NK-92 treated with Interleukin-12 subunit alpha and Interleukin-12 subunit beta, amount 100 ng/mL, for 24 hours (cell line): ENCODE data around the gene PBXIP1.
"Not testable (repeated sequence)": the region's sequence is repeated elsewhere in the genome, so short reads cannot be mapped to it uniquely, and the experiment has no call there.

Experiments used
- DNase-seq: peaks from one replicate; lab custom pipeline; 2025; lab: John Stamatoyannopoulos, UW

PBXIP1 gene

DNA sequence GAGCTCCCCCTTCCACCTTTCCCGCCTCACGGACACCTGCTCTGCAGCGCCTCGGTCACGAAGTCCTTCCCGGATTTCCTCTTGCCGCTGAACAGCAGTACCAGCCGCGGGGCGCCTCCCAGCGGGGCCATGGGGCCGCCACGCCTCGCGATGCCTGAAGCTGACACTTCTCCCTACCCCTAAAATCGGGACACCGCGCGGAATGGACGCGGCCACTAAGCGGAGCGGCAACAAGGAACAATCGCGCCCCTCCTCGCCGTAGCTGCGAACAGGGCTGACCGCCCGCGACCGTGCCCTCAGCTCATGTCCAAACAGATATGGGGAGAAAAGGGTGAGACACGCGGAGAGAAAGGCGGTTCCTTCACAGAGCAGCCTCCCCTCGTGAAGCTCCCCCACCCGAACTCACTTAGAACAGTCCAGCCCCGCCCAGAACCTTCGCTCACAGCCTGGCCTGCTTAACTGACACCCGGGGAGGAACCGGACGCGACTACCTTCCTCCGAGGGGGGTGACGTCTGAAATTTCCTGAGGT is 19.3 kb downstream of the PBXIP1 start, which contains the start of gene PMVK:
Gene PMVK, minus strand, starts transcription at position 165 of the 530 bp plus-strand sequence. Its CDS starts 34 bp downstream, at position 131.
- peak; percentile 93 for DNase-seq

DNA sequence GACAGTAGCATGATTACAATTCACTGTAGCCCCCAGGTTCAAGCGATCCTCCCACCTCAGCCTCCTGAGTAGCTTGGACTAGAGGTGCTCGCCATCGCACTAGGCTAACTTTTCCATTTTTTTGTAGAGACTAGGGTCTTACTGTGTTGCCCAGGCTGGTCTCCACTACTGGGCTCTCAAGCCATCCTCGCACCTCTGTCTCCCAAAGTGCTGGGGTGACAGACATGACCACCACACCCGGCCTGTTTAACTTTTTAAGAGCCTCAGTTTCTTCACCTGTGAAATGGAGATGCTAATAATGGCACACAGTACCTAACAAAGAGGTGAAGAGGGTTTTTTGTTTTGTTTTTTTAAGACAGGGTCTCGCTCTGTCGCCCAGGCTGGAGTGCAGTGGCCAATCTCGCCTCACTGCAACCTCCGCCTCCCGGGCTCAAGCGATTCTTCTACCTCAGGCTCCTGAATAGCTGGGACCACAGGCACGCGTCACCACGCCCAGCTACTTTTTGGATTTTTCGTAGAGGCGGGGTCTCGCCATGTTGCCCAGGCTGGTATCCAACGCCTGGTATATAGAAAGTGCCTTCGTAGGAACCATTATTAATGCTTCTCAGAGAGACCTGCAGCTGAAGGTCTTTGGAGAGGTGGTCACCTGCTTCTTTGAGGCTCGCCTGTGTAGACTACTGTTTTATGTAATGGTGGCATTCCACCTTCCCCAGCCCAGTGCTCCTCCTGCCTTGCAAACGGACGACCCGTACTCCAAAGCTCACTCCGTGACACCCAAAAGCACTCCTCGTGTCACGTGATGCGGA is 19.9 kb downstream of the PBXIP1 start:
- DNase-seq = no peak

DNA sequence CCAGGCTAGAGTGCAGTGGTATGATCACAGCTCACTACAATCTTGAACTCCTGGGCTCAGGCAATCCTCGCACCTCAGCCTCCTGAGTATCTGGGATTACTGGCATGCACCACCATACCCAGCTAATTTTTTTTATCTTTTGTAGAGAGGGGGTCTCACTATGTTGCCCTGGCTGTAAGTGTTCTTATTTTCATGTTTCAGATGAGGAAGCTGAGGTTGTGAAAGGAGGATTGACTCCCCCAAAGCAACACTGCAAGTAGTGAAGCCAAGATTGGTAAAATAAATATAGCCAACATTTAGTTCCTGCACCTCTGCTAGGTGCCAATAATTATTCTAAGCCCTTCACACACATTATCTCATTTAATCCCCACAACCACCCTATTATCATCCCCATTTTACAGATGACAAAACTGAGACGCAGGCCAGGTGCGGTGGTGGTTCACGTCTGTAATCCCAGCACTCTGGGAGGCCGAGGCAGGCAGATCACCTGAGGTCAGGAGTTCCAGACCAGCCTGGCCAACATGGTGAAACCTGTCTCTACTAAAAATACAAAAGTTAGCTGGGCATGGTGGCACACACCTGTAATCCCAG is 21.4 kb downstream of the PBXIP1 start:
- DNase-seq = no peak

DNA sequence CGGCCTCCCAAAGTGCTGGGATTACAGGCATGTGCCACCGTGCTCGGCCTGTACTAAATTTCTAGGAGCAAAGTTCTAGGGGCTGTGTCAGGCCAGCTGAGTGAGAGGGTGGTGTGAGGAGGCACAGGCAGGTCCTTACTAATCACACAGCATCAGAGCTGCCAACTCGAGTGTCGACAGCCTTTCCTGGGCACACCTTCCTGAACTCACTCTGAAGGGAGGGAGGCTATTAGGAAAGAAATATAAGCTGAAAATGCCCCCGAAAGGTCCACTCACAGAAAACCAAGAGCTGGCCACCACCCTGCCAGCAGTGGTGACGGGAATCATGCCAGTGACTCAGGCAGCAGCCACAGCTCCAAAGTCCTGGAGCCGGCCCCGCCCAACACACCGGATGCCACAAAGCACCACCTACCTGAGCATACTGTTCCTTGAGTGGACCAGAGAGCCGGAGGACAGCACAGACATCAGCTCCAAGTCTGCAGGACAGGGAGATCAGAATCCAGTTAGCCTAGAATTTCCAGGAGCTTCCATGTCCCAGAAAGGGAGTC is 23.9 kb downstream of the PBXIP1 start:
- DNase-seq = no peak

DNA sequence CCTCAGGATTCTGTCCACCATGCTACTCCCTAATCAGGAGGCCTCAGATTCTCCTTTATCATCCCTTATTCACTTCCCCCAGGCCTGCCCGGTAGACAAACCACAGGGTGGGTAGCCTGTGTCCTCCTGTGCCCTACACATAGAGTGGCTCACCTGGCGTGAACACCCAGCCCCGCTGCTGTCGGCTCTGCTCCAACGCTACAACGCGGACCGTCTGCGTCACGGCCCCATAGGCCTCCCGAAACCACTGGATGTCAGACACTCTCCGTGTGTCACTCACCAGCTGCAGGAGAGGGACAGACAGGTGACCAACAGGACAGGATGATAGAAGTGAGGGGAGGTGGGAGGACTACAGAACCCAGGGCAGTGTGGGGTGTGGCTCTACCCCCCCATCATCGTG is 29.7 kb downstream of the PBXIP1 start:
- DNase-seq = no peak

DNA sequence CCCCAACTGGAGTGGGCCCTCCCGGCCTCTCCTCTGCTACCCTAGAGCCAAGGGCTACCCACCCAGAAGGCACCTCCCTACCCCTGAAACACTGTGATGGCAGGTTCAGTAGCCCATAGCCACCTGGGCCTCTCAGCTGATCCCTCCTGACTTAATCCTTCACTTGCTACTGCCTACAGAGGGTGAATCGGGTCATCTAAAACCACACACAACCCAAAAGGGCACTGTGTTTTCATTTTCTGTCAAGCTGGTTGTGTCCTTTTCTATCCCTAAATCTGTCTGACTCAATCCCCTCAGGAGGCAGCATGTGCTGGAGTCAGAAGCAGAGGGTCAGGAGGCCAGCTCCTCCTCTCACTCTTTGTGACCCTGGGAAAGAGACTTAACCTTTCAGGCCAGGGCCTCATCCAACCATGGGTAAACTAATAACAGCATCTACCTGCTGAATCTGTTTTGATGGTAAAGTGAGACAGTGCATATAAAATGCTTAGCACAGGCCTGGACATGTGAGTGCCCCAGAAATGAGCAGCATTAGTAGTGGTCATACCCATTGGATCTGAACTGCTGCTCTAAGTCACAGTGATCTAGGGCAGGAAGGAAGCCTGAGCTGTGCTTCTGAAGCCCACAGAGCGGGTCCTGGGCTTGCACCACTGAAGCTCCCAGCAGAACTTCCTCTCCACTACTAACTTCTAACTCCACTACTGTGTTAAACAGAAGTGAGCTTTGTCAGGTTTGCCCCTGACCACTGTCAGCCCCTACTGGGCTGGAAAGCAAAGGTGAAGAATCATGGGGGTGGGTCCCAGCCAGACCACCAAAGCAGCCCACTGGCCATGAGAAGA is 30.3 kb downstream of the PBXIP1 start:
- DNase-seq = no peak

DNA sequence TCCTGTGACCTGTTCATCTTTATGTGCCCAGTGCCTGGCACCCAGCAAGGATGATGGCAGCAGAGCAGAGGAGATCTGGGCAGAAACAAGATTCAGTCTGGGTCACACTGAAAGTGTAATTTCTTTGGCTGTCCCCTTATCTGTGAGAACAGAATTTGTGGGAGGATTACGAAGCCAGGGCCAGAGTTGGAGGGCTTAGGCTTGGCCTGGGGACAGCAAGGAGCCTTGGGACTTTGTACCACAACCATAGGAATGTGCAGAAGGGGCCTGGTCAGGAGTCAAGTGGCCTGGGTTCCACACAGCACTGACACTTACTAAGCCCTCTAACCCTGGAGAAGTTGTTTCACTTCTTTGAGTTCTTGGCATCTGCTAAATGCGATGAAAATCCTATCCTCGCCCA is 32.2 kb downstream of the PBXIP1 start:
- no peak for DNase-seq

DNA sequence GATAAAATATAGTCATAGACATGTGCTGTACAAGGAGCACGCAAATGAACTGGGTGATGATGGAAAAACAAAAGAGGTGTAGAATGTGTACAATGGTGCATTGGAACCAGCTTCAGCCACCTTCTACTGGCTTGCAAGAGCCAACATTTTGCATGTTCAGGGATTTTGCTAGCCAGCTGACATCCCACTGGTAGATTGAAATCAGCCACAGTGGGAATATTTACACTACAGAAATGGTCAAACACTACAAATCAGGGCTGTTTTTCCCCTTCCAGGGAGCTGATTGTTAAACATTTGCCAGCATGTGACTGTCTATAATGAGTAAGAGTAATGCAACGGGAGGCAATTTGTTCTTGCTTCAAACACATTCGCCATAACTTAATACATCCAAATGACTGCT is 42.6 kb downstream of the PBXIP1 start:
- no peak for DNase-seq

DNA sequence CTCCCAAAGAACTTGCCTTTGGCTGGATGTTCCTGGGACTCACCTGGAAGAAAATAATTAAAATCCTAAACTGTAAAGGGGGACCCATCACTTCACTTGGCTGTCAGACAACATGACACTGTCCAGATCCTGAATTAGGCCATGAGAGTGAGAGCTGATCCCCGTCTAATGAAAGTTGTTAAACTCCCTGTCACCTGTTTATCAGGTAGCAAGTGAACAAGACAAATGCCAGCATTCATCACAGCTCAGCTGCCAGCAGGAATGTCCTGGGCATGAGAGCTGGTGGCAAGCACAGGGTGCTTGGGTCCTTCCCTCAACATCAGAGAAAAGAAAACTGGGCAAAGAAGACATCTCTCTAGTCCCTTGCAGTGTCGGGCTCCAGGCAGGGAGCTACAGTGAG is 43.1 kb downstream of the PBXIP1 start:
- DNase-seq = no peak

DNA sequence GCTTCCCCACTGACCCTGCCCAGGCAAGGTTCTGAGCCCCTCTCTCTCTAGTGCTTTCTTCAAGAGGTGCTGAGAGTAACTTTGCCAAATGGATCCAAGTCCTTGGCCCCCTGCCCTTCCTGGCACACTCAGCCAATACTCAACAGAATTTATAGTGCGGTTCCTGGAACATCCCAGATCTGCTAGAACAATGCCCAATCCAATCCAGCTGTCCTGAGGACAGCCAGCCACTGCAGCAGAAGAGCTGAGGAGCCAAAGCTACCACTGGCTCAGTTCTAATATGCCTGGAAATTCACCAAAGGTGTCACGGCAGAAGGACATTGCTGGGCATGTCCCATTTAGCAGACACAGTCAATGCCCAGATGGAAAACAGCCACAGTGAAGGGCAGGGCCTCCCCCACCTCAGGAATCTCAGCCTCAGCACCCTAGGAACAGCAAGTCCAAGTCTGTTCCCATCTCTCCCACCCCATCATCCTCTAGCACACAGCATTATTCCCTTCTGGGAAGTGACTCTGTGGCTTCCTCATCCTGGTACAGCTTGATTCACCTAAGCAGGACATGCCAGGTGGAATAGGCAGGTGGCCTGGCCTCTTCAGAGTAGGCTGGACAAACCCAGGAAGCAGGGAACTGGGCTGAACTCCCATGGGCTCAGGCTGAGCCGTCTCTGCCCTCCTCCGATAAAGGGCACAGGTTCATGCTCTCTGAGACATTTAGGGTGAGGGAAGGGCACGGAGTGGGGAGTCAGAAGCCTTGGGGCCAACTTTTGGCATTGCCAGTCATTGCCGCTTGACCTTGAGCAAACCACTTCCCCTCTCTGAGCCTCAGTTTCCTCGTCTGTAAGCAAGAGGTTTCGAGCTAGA is 44.0 kb downstream of the PBXIP1 start:
- no peak for DNase-seq

DNA sequence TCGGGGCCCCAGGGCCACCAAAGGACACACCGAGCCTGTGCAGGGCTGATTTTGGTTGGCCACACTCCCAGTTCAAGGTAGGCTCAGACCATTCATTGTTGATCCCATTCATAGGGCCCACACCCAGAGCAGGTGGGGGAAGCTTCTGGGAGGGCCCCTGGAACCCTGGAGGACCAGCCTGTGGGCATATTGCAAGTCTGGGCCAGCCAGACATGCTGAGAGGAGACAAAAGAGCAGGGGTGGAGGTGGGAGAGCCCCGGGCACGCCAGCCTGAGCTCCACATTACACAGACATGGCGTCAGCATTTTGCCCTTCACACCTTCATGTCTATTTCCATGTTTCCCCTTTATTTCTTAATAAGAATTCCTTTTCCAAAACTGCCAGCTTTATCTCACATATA is 45.0 kb downstream of the PBXIP1 start:
- no peak for DNase-seq

DNA sequence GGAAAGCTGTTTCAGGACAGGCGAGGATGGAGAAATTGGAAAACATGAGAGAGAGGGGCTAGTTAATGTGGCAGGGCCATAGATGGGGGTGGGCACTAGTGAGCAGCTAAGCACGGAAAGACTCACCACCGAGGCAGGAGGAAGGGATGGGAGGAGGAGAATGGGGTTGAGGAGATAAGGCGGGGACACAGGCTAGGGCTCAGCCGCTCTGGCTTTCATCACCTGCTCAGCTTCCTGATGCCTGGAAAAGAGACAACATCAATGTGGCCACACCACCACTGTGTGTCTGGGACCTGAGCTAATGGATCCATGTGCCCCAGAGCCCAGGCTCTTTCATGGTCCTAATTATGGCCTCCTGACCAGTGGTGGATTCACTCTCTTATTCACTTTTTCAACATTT is 47.0 kb downstream of the PBXIP1 start:
- no peak for DNase-seq

DNA sequence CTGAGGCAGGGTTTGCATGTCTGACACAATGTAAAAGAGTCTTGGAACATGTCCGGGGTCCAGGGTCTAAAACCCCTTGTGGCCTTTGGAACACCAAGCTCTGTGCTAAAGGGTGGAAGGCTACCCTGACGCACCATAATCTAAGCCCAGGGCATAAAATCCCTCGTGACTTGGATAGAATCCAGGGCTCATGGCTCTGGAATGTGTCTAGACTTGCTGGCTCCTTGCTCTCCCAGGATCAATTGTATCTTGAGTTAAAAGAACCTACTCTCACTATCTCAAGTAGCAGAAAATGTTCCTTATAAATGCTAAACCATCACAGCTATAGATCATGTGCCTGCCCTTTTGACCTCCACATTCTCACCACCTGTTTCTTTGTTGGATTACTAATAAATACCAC is 47.8 kb downstream of the PBXIP1 start:
- not testable (repeated sequence) for DNase-seq

DNA sequence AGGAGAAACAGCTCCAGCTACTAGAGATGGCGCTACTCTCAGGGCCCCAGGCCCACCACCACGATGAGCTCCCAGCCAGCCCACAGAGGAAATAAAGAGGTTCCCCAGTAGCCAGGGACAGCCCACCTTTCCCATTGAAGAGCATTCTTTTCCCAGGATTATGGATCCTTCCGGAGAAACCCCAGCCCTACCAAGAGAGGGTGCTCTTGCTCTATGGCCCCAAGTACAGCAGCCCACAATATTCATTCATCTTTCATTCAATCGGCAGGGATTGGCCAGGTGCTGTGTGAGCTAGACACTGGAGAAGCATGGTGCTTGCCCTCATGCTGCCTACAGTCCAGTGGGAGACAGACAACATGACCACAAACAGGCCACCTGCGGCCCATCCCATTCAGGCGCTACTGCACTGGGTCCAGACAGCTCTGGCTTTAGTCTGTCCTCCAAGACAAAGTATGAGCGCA is 49.2 kb downstream of the PBXIP1 start:
- no peak for DNase-seq

DNA sequence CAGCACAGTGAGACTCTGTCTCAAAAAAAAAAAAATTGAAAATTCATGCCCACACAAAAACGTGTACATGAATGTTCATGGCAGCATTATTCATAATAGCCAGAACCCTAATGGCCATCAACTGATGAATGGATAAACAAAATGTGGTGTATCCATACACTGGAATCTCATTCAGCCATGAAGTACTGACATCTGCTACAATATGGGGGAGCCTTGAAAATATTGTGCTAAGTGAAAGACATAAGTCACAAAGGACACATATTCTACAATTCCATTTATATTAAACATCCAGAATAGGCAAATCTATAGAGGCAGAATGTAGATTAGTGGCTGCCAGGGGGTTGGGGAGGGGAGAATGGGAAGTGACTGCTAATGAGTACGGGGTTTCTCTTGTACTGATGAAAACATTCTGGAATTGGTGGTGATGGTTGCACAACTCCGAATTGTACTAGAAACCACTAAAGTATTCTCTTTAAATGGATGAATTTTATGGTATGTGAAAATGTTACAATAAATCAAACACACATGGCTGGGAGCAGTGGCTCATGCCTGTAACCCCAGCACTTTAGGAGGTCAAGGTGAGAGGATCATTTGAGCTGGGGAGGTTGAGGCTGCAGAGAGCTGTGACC is 52.8 kb downstream of the PBXIP1 start:
- no peak for DNase-seq

DNA sequence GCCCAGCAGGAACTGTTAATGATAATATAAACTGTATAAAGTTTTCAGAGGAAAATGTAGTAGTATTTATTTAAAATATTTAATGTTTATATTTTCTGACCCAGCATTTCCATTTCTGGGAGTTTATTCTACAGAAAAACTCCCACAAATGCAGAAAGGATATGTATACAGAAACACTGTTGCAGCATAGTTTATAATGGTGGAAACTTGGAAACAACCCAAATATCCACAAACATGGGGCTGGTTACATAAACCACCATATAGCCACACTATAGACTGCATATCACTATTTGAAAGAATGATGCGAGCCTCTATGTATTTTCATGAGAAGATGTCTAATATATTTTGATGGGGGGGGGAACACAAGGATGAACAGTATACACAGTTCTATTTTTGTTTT is 54.3 kb downstream of the PBXIP1 start:
- no peak for DNase-seq

DNA sequence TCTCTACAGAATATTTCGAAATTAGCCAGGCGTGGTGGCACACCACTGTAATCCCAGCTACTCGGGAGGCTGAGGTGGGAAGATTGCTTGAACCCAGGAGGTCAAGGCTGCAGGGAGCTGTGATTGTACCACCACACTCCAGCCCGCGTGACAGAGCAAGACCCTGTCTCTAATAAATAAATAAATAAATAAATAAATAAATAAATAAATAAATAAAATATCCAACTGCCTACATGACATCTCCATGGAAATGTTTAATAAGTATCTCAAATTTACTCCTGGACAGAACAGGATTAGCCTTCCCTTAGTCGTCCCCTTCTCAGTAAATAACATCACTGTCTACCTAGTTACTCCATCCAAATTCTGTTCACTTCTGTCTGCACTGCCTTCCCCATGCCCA is 56.9 kb downstream of the PBXIP1 start:
- no peak for DNase-seq

DNA sequence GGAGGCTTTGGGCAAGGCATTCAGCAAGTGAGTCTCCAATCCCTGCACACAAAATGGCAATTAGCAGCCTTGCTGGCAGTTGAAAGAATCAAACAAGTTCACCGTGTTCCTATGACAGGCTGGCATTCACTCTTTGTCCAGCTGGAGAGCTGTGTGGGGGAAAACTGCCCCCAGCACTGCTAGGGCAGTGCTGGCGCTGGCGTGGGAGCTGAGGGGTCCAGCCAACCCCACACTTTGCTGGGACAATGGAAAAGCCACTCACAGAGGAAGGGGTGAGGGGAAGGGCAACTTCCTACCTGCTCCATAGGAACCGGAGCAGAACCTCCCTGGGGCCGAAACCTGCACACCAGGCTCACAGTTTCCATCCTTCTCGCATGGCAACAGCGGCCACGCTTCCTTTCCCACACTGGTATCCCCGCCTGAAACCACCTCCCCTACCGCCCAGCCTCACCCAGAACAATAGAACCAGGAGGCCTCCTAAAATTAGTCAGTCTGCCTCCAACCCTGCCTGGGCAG is 59.1 kb downstream of the PBXIP1 start:
- no peak for DNase-seq

DNA sequence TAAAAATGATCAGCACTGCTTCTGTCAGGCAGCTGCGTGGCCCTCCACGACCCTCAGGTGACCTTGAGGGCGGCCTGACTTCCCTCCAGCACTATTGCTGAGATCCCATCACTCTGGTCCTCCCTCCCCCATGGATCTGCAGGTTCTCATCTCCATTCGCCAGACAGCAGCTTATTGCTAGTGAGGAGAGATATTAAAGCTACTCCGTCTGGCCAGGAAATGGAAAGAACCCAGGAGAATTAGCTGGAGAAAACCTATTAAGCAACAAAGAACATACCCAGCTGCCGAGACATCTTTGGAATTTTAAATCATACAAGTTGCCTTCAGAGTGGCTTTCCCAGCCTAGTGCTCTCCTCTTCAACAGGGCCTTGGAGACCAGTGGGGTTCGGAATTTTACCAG is 60.1 kb downstream of the PBXIP1 start:
- DNase-seq = no peak
